Measurements from ENCODE around the gene VPS16.

The VPS16 gene

DNA sequence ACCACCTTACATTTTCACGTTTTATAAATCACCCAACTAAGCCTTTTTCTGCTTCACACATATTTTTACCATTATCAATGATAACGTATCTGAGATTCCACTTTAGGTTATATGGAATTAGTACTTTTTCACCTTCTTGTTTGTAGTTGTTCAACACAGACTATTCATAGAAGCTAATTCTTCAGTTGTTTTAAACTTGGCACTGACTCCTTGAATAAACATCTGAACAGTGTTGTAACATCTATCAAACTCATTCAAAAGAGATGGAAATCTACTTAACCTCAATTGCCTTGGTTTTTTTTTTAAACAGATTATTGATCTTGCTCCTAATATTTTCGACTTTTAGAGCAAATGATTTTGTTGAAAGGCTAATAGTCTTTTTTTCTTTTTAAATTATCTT, 67.0 kb downstream of the VPS16 start:
- Mint-ChIP-seq H3K27ac (no peak overlapping the region), H3K4me3 (no peak overlapping the region), H3K36me3 (peaks cover 4% of the 10 kb centered on the region), H3K9me3 (ENCODE audit: low read depth) (no peaks in the 10 kb centered on the region), H3K4me1 (ENCODE audit: low read depth) (peaks cover 24% of the 10 kb centered on the region), H3K27me3 (no peaks in the 10 kb centered on the region)

- peaks cover 16% of the 10 kb centered on the region for H3K4me1 Mint-ChIP-seq (ENCODE audit: low read depth)
- H3K27ac Mint-ChIP-seq, result no peak overlapping the region
- H3K9me3 Mint-ChIP-seq (ENCODE audit: low read depth), result no peaks in the 10 kb centered on the region
- H3K27me3 Mint-ChIP-seq, result no peaks in the 10 kb centered on the region
- H3K4me3 Mint-ChIP-seq, result no peak overlapping the region
- H3K36me3 Mint-ChIP-seq, result peaks cover 4% of the 10 kb centered on the region
Observed at GRCh38 chr20:2909953-2910352, 69.4 kb downstream of the VPS16 start.

- Mint-ChIP-seq H3K36me3 (peaks cover 4% of the 10 kb centered on the region), H3K9me3 (ENCODE audit: low read depth) (no peaks in the 10 kb centered on the region)
Observed at GRCh38 chr20:2911200-2911599, 70.7 kb downstream of the VPS16 start.

DNA sequence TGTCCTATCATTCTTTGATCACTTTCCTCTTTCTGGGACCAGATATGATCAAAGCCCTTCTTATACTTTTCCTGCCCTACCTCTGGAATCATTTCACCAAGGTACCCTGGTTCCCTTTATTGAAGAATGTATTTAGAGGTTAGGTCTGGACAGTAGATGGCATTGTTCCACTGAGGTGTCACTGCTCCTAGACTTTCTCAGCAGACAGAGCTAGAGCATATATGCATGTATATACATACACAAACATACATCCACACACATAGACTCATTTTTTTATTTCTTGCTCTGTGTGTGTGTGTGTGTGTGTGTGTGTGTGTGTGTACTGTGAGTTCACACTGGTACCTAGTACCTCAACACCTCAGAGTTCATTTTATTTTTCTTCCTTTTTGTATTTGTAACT, 73.6 kb downstream of the VPS16 start:
- Mint-ChIP-seq H3K36me3 (peaks cover 7% of the 10 kb centered on the region), H3K27me3 (no peaks in the 10 kb centered on the region), H3K4me1 (ENCODE audit: low read depth) (peaks cover 15% of the 10 kb centered on the region), H3K27ac (no peak overlapping the region), H3K4me3 (no peak overlapping the region), H3K9me3 (ENCODE audit: low read depth) (no peaks in the 10 kb centered on the region)

More at GRCh38 chr20:2911200-2911599, 70.7 kb downstream of the VPS16 start:
- Mint-ChIP-seq H3K4me1 (ENCODE audit: low read depth) (peaks cover 9% of the 10 kb centered on the region), H3K27me3 (no peaks in the 10 kb centered on the region), H3K4me3 (no peak overlapping the region), H3K27ac (no peak overlapping the region)
